ENCODE data around the gene TOMM5.

The TOMM5 gene

DNA sequence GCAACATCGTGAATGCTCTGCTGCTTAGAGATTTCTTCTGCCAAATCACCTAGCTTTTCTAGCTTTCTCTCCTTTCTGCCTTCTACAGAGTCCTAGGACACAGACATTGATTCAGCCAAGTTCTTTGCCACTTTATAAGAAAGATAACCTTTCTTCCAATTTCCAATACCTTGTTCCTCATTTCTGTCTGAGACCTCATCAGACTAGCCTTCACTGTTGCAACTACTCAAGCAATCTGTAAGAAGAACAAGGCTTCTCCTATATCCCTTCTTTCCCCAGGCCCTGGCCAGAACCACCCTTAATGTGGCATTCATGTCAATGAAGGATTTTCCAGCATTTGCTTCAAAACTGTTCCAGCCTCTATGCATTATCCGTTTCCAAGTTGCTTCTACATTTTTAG lies 40.5 kb downstream of the TOMM5 start:
- no peak for DNase-seq (ENCODE audit: low read depth, low spot score)
- no peak overlapping the region for H3K9ac ChIP-seq (ENCODE audit: insufficient read length)
- no peak overlapping the region for H3K4me3 ChIP-seq
- no peak overlapping the region for H3K27ac ChIP-seq
- no peaks in the 10 kb centered on the region for H3K9me3 ChIP-seq (ENCODE audit: low read depth, low read length)
- TF ChIP-seq POLR2AphosphoS5 (IDR thresholded peaks at IDR 0.05; ENCODE audit: borderline replicate concordance, low read depth, low read length) (no peak), EZH2 (IDR thresholded peaks at IDR 0.05) (no peak), FOXP2 (optimal IDR thresholded peaks at IDR 0.05; ENCODE audit: control extremely low read depth, extremely low read length, insufficient read depth) (no peak)
- H3K36me3 ChIP-seq (ENCODE audit: insufficient read depth, low read length) = no peaks in the 10 kb centered on the region

DNA sequence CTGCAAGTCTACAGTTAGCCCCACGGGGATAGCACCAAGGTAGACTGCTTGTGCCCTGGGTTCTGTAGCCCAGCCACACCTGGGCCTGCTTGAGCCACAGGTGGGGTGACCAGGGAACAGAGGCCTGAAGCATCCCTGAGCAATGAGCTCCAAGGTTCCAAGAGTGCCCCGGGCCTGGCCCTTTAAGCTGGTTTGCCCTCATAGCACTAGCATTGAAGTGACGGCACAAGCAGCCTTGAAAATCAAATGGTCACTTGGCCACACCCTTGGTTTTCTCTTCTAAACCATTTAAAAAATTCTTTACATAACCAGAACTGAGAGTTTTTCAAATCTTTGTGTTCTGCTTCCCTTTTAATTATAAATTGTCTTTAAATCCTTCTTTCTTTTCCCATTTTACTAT lies 40.9 kb downstream of the TOMM5 start:
- TF ChIP-seq FOXP2 (optimal IDR thresholded peaks at IDR 0.05; ENCODE audit: control extremely low read depth, extremely low read length, insufficient read depth) (no peak), POLR2AphosphoS5 (IDR thresholded peaks at IDR 0.05; ENCODE audit: borderline replicate concordance, low read depth, low read length) (no peak), EZH2 (IDR thresholded peaks at IDR 0.05) (no peak)
- Histone ChIP-seq H3K36me3 (ENCODE audit: insufficient read depth, low read length) (no peaks in the 10 kb centered on the region), H3K27ac (no peak overlapping the region), H3K9ac (ENCODE audit: insufficient read length) (no peak overlapping the region), H3K9me3 (ENCODE audit: low read depth, low read length) (no peaks in the 10 kb centered on the region), H3K4me3 (no peak overlapping the region)
- DNase-seq (ENCODE audit: low read depth, low spot score) = no peak

DNA sequence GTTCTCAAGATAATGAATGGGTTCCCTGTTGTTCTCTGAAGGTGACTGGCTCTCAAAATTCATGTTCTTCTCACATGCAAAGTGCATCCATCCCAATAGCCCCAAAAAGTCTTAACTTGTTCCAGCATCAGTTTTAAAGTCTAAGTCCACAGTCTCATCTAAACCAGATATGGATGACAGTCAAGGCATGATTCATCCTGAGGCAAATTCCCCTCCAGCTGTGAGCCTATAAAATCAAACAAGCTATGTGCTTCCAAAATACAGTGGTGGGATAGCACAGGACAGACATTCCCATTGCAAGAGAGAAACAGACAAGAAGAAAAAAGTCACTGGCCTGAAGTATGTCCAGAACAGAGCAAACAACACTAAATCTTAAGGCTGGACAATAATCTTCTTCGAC lies 41.6 kb downstream of the TOMM5 start:
- no peak overlapping the region for H3K4me3 ChIP-seq

DNA sequence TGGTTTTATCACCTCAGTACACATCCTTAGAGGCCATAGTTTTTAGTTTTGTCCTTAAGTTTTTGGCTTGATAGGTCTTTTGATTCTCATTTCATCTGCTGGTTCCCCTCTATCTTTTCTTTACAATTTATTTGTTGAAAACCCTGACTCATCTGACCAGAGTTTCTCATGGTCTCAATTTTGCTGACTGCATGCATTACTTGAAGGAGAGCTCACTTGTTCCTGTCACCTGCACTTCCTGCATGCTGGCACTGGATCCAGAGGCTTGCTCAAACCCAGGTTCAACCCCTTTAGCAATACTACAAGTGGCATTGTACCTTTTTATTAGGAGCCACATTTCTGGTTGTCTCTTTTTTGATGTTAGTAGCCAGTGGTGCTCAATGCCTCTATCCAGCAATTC lies 42.9 kb downstream of the TOMM5 start:
- DNase-seq (ENCODE audit: low read depth, low spot score) = no peak
- no peaks in the 10 kb centered on the region; the same call in 1 of the 2 replicates for H3K36me3 ChIP-seq (ENCODE audit: insufficient read depth, low read length)
- TF ChIP-seq EZH2 (IDR thresholded peaks at IDR 0.05) (no peak), FOXP2 (optimal IDR thresholded peaks at IDR 0.05; ENCODE audit: control extremely low read depth, extremely low read length, insufficient read depth) (no peak), POLR2AphosphoS5 (IDR thresholded peaks at IDR 0.05; ENCODE audit: borderline replicate concordance, low read depth, low read length) (no peak)
- no peaks in the 10 kb centered on the region for H3K9me3 ChIP-seq (ENCODE audit: low read depth, low read length)
- no peak overlapping the region for H3K9ac ChIP-seq (ENCODE audit: insufficient read length)
- no peak overlapping the region for H3K4me3 ChIP-seq
- 0 out of 2 replicates have a peak overlapping the region, but pooled peaks have one; percentile 19 for H3K27ac ChIP-seq

More for the DNA sequence above, 41.6 kb downstream of the TOMM5 start:
- no peak for DNase-seq (ENCODE audit: low read depth, low spot score)
- H3K36me3 ChIP-seq (ENCODE audit: insufficient read depth, low read length) = no peaks in the 10 kb centered on the region; the same call in 1 of the 2 replicates
- no peak overlapping the region for H3K9ac ChIP-seq (ENCODE audit: insufficient read length)
- no peaks in the 10 kb centered on the region for H3K9me3 ChIP-seq (ENCODE audit: low read depth, low read length)
- no peak overlapping the region for H3K27ac ChIP-seq
- TF ChIP-seq EZH2 (IDR thresholded peaks at IDR 0.05) (no peak), POLR2AphosphoS5 (IDR thresholded peaks at IDR 0.05; ENCODE audit: borderline replicate concordance, low read depth, low read length) (no peak), FOXP2 (optimal IDR thresholded peaks at IDR 0.05; ENCODE audit: control extremely low read depth, extremely low read length, insufficient read depth) (no peak)

DNA sequence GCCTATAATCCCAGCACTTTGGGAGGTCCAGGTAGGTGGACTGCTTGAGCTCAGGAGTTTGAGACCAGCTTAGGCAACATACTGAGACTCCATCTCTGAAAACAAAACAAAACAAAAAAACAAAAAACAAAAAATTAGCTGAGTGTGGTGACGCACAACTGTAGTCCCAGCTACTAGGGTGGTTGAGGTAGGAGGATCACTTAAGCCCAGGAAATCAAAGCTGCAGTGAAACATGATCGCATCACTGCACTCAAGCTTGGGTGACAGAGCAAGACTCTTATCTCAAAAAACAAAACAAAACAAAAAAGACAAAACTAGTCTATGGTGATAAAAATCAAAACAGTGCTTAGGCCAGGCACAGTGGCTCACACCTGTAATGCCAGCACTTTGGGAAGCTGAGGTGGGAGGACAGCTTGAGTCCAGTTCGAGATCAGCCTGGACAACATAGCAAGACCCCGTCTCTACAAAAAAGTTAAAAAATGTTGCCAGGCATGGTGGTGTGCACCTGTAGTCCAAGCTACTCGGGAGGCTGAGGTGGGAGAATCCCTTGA lies 45.0 kb downstream of the TOMM5 start:
- H3K9me3 ChIP-seq (ENCODE audit: low read depth, low read length) = no peaks in the 10 kb centered on the region
- no peak overlapping the region for H3K9ac ChIP-seq (ENCODE audit: insufficient read length)
- no peak overlapping the region for H3K4me3 ChIP-seq
- DNase-seq (ENCODE audit: low read depth, low spot score) = no peak
- no peak overlapping the region for H3K27ac ChIP-seq
- no peaks in the 10 kb centered on the region; the same call in 1 of the 2 replicates for H3K36me3 ChIP-seq (ENCODE audit: insufficient read depth, low read length)
- TF ChIP-seq POLR2AphosphoS5 (IDR thresholded peaks at IDR 0.05; ENCODE audit: borderline replicate concordance, low read depth, low read length) (no peak), FOXP2 (optimal IDR thresholded peaks at IDR 0.05; ENCODE audit: control extremely low read depth, extremely low read length, insufficient read depth) (no peak), EZH2 (IDR thresholded peaks at IDR 0.05) (no peak)

DNA sequence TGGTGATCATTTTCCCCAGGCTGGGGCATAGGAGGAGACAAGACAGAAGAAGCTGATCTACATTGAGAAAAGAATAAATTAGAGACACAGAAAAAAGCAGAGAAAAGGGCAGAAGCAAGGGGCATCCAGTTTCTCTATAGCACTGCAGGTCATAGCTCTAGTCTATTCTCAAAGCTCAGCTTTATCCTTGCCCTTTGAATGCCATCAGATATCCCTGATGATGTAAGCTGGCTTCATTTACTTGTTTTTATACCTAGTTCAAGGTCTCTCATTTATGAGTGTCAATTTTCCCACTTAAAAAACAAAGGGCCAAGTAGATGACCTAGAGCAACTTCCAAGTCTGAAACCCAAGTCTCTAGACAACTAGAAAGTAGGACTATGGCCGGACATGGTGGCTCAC lies 48.9 kb downstream of the TOMM5 start:
- Histone ChIP-seq H3K9ac (ENCODE audit: insufficient read length) (no peak overlapping the region), H3K9me3 (ENCODE audit: low read depth, low read length) (no peaks in the 10 kb centered on the region), H3K27ac (no peak overlapping the region), H3K4me3 (no peak overlapping the region), H3K36me3 (ENCODE audit: insufficient read depth, low read length) (peaks cover 16% of the 10 kb centered on the region; the same call in 1 of the 2 replicates)
- no peak for TF ChIP-seq FOXP2 (optimal IDR thresholded peaks at IDR 0.05; ENCODE audit: control extremely low read depth, extremely low read length, insufficient read depth)
- no peak for DNase-seq (ENCODE audit: low read depth, low spot score)

DNA sequence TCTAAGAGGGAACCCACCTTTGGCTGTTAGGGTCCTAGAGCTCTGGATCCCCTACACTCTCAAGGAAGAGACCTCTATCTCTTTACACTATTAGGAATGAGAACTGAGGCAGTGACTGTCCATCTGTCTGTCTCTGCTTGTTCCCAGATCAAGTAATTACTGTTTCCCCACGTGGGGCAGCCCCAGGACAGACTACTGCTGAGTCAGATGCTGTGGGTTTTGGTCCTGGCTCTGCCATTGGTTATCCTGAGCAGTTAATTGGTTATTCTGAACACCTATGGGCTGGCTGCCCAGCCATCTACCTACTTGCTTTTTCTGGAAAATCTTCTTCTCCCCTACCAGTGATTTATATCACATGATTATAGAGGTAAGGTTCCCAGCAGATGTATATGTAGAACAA lies 49.5 kb downstream of the TOMM5 start:
- TF ChIP-seq EZH2 (IDR thresholded peaks at IDR 0.05) (no peak), FOXP2 (optimal IDR thresholded peaks at IDR 0.05; ENCODE audit: control extremely low read depth, extremely low read length, insufficient read depth) (no peak), POLR2AphosphoS5 (IDR thresholded peaks at IDR 0.05; ENCODE audit: borderline replicate concordance, low read depth, low read length) (no peak)
- DNase-seq (ENCODE audit: low read depth, low spot score) = no peak
- peaks cover 22% of the 10 kb centered on the region; the same call in 1 of the 2 replicates for H3K36me3 ChIP-seq (ENCODE audit: insufficient read depth, low read length)
- H3K27ac ChIP-seq = no peak overlapping the region
- H3K9me3 ChIP-seq (ENCODE audit: low read depth, low read length) = no peaks in the 10 kb centered on the region
- H3K9ac ChIP-seq (ENCODE audit: insufficient read length) = no peak overlapping the region
- no peak overlapping the region for H3K4me3 ChIP-seq

DNA sequence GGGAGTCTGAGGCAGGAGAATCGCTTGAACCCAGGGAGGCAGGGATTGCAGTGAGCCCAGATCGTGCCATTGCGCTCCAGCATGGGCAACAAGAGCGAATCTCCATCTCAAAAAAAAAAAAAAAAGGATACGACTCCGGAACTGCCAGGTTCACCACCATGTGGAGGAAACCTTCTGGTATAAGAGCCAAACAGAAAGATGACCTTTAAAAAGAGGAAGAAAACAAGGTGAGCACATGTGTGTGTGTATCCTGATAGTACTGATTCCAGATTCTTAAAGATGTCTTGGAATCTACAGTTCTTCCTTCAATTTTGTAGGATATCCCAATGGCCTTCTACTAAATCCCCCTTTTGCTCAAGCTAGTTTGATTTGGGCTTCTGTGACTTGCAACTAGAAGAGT lies 49.9 kb downstream of the TOMM5 start:
- no peak for TF ChIP-seq POLR2AphosphoS5 (IDR thresholded peaks at IDR 0.05; ENCODE audit: borderline replicate concordance, low read depth, low read length)
- no peak for TF ChIP-seq FOXP2 (optimal IDR thresholded peaks at IDR 0.05; ENCODE audit: control extremely low read depth, extremely low read length, insufficient read depth)
- no peak for TF ChIP-seq EZH2 (IDR thresholded peaks at IDR 0.05)
- Histone ChIP-seq H3K4me3 (no peak overlapping the region), H3K9me3 (ENCODE audit: low read depth, low read length) (no peaks in the 10 kb centered on the region), H3K36me3 (ENCODE audit: insufficient read depth, low read length) (peaks cover 24% of the 10 kb centered on the region; the same call in 1 of the 2 replicates), H3K27ac (no peak overlapping the region), H3K9ac (ENCODE audit: insufficient read length) (no peak overlapping the region)
- DNase-seq (ENCODE audit: low read depth, low spot score) = no peak

DNA sequence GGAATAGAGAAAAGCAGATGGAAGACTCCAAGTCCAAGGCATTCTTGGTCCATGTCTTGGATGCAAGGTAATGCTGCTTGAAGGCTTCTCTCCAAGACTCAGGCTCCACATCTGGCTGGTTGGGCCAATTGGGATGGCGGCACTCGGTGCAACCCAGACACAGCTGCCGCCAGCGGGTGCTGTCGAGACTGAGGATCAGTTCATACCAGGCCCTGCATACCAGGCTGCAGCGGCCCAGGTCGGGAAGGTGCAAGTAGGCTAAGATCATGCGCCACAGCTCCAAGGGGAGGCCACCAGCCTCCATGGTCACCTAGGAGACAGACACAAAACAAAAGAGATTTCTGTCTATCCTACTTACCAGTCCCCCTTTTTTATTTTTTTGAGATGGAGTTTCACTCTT lies 50.9 kb downstream of the TOMM5 start:
- no peak for DNase-seq (ENCODE audit: low read depth, low spot score)
- H3K27ac ChIP-seq = no peak overlapping the region
- no peak for TF ChIP-seq EZH2 (IDR thresholded peaks at IDR 0.05)
- TF ChIP-seq POLR2AphosphoS5 (IDR thresholded peaks at IDR 0.05; ENCODE audit: borderline replicate concordance, low read depth, low read length) = no peak
- no peak for TF ChIP-seq FOXP2 (optimal IDR thresholded peaks at IDR 0.05; ENCODE audit: control extremely low read depth, extremely low read length, insufficient read depth)

More for the DNA sequence above, 50.9 kb downstream of the TOMM5 start:
- no peak overlapping the region for H3K9ac ChIP-seq (ENCODE audit: insufficient read length)
- H3K9me3 ChIP-seq (ENCODE audit: low read depth, low read length) = no peaks in the 10 kb centered on the region
- H3K4me3 ChIP-seq = no peak overlapping the region
- peaks cover 34% of the 10 kb centered on the region; the same call in 1 of the 2 replicates for H3K36me3 ChIP-seq (ENCODE audit: insufficient read depth, low read length)
